GM06990 (cell line): ENCODE measurements around the gene NRIP3.
"Not testable (repeated sequence)": the region's sequence is repeated elsewhere in the genome, so short reads cannot be mapped to it uniquely, and the experiment has no call there.

ENCODE experiments used
- DNase-seq: peaks from one replicate; pipeline ENCODE4 v3.0.0-alpha.2; 2011; ENCODE audit not compliant: insufficient read length; ENCODE audit errors: extremely low read depth
- H3K27me3 ChIP-seq: replicated peaks from 2 replicates; pipeline ENCODE4 v1.6.0; 2011; ENCODE audit warnings: low read length; ENCODE audit not compliant: control insufficient read depth, insufficient read depth
- H3K36me3 ChIP-seq: 2 replicates; pipeline ENCODE4 v1.5.1; 2011; ENCODE audit warnings: low read length; ENCODE audit not compliant: control insufficient read depth, insufficient read depth
- H3K4me3 ChIP-seq: replicated peaks from 2 replicates; pipeline ENCODE4 v1.5.1; 2011; ENCODE audit warnings: low read depth, mild to moderate bottlenecking, control low read depth, low read length
- CTCF ChIP-seq: IDR thresholded peaks from 2 replicates; pipeline ENCODE4 v1.5.1; 2011; ENCODE audit warnings: low read length, control low read depth, mild to moderate bottlenecking, inconsistent platforms; ENCODE audit not compliant: insufficient read depth, poor library complexity, severe bottlenecking

The NRIP3 gene

GRCh38 chr11:8985462-8985861 is 18.3 kb downstream of the NRIP3 start:
- H3K27me3 ChIP-seq = no peaks in the 10 kb centered on the region
- no peak for TF ChIP-seq CTCF
- no peaks in the 10 kb centered on the region for H3K36me3 ChIP-seq
- no peak overlapping the region for H3K4me3 ChIP-seq
- no peak for DNase-seq

- H3K36me3 ChIP-seq = no peaks in the 10 kb centered on the region
- DNase-seq = no peak
- H3K27me3 ChIP-seq = no peaks in the 10 kb centered on the region
- no peak overlapping the region for H3K4me3 ChIP-seq
- TF ChIP-seq CTCF = no peak
These were observed 20.2 kb downstream of the NRIP3 start for GRCh38 chr11:8983552-8983951.

- Histone ChIP-seq H3K36me3 (no peaks in the 10 kb centered on the region), H3K4me3 (no peak overlapping the region), H3K27me3 (no peaks in the 10 kb centered on the region)
- no peak for TF ChIP-seq CTCF
- no peak for DNase-seq
These were observed 23.3 kb downstream of the NRIP3 start for GRCh38 chr11:8980485-8980884.

DNA sequence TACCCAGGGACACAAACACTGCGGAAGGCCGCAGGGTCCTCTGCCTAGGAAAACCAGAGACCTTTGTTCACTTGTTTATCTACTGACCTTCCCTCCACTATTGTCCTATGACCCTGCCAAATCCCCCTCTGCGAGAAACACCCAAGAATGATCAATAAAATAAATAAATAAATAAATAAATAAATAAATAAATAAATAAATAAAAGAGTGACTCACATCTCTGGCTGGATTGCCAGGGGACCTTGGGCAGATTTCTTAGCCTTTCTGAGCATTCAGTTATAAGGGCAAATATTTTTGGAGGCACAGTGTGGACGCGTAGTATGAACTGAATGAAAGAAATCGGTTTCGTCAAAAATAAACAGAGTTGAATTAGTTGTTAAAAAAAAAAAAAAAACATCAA is 24.4 kb downstream of the NRIP3 start:
- H3K36me3 ChIP-seq, H3K4me3 ChIP-seq, H3K27me3 ChIP-seq, DNase-seq: not testable (repeated sequence)

DNA sequence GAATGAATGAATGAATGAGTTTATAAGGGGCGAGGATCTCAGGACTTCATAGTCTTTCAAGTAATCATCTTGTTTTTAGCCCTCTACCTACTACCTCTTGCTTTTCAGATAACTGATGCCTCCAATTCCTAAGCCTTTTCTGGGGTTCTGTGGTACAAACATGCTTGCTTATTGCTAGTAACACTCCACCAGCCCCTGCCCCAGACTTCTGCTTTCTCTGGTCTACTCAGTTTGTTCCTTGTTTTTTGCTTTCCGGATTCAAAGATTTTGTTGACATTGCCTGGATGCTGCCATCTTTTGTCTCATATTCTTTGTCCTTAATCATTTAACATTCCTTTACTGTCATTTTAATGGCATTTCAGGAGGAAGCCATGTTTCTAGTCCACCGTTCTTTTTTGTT is 30.7 kb downstream of the NRIP3 start:
- TF ChIP-seq CTCF = no peak

GRCh38 chr11:8971924-8972316 is 31.9 kb downstream of the NRIP3 start:
- TF ChIP-seq CTCF = no peak
- no peaks in the 10 kb centered on the region for H3K36me3 ChIP-seq
- no peak for DNase-seq
- no peak overlapping the region for H3K4me3 ChIP-seq
- no peaks in the 10 kb centered on the region for H3K27me3 ChIP-seq

More for the DNA sequence above, 30.7 kb downstream of the NRIP3 start:
- H3K4me3 ChIP-seq = no peak overlapping the region
- no peaks in the 10 kb centered on the region for H3K27me3 ChIP-seq
- DNase-seq = no peak
- no peaks in the 10 kb centered on the region for H3K36me3 ChIP-seq
